ENCODE results near the gene TRIM6.

DNA sequence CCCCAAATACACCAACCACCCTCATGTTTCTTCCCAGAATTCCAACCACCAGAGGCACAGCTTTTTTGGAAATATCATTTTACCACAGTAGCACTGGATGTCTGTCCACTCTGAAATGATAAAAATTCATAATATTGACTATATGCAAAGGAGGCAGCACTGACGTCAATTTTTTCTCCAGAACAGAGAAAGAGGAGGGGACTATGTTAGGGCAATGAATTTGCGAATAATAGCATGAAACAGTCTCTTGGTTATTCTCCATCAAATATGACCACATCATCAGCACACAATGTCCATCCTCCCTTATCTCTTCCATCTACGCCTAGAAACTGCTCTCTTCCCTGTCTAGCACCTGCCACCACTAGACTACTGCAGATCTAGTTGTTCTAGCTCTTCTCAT is 49.7 kb downstream of the TRIM6 start:
- TF ChIP-seq, protein P1, sequence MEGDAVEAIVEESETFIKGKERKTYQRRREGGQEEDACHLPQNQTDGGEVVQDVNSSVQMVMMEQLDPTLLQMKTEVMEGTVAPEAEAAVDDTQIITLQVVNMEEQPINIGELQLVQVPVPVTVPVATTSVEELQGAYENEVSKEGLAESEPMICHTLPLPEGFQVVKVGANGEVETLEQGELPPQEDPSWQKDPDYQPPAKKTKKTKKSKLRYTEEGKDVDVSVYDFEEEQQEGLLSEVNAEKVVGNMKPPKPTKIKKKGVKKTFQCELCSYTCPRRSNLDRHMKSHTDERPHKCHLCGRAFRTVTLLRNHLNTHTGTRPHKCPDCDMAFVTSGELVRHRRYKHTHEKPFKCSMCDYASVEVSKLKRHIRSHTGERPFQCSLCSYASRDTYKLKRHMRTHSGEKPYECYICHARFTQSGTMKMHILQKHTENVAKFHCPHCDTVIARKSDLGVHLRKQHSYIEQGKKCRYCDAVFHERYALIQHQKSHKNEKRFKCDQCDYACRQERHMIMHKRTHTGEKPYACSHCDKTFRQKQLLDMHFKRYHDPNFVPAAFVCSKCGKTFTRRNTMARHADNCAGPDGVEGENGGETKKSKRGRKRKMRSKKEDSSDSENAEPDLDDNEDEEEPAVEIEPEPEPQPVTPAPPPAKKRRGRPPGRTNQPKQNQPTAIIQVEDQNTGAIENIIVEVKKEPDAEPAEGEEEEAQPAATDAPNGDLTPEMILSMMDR (IDR thresholded peaks at IDR 0.05): no peak
- no peak for TF ChIP-seq NFE2L2 (conservative IDR thresholded peaks at IDR 0.05; ENCODE audit: low read length)
- TF ChIP-seq, protein P2, sequence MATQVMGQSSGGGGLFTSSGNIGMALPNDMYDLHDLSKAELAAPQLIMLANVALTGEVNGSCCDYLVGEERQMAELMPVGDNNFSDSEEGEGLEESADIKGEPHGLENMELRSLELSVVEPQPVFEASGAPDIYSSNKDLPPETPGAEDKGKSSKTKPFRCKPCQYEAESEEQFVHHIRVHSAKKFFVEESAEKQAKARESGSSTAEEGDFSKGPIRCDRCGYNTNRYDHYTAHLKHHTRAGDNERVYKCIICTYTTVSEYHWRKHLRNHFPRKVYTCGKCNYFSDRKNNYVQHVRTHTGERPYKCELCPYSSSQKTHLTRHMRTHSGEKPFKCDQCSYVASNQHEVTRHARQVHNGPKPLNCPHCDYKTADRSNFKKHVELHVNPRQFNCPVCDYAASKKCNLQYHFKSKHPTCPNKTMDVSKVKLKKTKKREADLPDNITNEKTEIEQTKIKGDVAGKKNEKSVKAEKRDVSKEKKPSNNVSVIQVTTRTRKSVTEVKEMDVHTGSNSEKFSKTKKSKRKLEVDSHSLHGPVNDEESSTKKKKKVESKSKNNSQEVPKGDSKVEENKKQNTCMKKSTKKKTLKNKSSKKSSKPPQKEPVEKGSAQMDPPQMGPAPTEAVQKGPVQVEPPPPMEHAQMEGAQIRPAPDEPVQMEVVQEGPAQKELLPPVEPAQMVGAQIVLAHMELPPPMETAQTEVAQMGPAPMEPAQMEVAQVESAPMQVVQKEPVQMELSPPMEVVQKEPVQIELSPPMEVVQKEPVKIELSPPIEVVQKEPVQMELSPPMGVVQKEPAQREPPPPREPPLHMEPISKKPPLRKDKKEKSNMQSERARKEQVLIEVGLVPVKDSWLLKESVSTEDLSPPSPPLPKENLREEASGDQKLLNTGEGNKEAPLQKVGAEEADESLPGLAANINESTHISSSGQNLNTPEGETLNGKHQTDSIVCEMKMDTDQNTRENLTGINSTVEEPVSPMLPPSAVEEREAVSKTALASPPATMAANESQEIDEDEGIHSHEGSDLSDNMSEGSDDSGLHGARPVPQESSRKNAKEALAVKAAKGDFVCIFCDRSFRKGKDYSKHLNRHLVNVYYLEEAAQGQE (IDR thresholded peaks at IDR 0.05): no peak
